Effector CD4-positive, alpha-beta T cell (primary cell): ENCODE results near the gene NEK4.
"Not testable (repeated sequence)": the region's sequence is repeated elsewhere in the genome, so short reads cannot be mapped to it uniquely, and the experiment has no call there.

Experiments used
- DNase-seq: peaks from one replicate; pipeline ENCODE4 v3.0.0-alpha.2; 2020

The NEK4 gene

DNA sequence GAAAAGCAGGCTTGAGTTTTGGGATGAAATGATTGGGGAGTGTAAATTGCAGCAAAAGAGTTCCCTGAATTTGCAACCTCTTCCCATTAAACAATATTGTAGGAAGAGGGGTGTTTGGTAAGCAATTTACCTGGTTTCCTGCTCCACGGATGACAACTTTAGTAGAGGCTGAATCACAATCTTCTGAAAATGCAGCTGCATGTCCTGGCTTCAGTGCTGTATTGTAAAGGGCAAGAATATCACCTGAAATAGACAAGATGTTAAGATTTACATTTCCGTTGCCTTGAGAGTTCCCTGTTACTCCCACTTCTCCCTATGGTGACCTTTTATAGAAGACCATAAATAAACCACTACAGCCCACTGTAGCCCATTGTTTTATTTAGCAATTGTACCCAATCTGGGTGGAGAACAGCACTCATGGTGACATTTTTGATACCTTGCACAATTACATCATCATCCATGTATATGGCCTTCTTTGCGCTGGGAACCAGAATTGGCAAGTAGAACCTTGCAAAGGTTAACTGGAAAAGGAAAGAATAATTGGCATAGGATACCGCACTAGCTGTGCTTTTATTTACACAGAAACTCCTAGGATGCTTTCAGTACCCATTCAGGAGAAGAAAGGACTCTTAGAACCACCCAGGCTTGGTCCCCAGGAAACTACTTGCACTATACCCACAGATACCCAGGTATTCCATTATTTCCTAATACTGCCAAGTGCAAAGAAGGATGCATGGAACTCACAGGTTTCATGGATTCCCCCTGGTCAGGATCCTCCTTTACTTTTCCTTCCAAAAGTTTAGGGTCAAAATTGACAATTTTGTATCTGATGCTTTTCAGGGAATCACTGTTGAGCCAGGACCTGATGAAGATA is 74.7 kb downstream of the NEK4 start:
- DNase-seq: no peak

DNA sequence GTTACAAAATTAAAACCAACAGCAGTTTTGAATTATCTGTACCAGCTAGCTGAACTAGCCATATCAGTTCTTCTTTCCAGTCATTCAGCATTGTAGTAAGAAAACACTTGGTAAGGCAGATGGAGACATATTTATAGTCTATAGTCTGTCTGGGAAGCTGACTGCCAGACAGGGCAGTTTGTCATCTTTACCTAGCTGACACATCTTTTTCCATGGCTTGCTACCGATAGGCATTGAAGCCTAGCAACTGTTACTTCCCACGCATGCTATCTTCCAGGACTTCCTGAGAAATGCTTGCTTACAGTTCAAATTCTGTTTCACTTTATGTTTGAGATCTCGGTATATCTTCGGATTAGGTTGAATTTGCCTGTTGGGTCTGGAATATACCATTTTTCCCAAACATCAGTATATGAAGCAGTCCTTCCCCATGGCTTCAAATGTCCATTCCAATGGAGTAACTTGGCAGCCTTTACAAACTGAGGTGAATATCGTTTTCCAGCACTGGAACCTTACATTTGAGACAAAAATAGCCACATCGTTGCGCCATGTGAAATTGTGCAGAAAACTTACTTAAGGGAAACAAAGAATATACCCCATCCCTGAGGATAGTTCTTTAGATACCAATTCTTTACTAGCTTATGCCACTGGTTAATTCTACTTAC is 76.1 kb downstream of the NEK4 start:
- DNase-seq: no peak

DNA sequence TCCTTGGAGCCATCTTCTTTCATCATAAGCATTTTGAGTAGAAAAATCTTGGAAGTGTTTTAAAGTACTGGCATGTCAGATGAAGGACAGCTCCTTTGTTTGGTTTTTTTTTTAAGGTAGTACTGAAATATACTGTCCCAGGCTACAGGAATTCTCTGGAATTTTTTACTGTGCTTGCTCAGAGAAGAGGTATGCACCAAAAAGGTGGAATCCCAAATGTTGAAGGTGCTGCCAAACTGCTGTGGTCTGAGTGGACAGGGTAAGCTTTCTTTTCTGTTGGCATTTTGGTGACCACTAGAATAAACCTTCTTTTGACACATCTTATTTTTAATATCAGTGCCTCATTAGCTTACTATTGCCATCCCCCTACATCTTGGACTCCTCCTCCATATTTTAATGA is 77.7 kb downstream of the NEK4 start:
- DNase-seq: no peak

DNA sequence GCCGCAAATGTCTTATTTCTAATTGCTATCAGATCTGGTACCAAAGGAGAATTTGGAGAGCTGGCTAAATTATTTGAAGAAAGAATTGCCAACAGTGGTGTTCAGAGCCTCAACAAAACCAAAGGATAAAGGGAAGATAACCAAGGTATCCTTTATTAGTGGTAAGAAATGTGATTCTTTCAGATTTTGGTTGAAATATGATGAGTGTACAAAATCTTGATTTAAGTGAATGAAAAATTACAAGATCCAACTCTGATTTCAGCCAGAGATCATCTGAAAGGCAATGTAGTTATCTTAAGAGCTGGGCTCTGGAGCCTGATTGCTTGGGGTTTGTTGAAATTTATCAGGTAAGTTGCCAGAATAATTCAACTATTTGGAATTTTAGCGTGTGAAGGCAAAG is 80.2 kb downstream of the NEK4 start:
- no peak for DNase-seq

DNA sequence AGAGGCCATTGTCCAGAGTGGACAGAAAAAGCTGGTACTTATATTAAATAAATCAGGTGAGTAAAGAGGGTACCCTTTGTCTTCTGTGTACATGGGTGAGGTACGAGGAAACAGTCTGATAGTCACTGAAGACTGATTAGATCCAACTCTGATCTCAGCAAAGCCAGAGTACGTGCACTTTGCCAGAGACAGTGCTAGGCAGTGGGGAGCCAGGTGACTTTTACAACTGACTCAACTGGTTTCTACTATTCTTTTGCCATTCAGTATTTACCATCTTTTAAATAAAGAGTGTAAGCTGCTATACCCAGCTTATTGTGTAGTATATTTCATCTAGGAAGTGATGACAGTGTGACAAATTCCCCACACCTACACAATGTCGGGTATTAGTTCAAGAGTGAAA is 81.6 kb downstream of the NEK4 start:
- DNase-seq: no peak

DNA sequence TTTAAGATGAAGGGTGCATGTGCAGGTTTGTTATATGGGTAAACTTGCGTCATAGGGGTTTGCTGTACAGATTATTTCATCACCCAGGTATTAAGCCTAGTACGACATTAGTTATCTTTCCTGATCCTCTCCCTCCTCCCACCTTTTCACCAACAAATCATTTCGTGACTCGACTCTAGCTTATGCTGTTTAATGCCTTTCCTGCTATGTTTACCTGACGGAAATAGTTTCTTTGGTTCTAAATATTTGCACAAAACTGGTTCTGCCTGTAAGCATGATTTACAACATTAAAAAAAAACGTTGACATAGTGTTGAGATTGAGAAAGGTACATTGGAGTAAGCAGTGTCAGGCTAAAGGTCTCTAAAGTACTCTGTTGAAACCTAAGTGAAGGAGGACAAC is 82.5 kb downstream of the NEK4 start:
- DNase-seq: no peak

DNA sequence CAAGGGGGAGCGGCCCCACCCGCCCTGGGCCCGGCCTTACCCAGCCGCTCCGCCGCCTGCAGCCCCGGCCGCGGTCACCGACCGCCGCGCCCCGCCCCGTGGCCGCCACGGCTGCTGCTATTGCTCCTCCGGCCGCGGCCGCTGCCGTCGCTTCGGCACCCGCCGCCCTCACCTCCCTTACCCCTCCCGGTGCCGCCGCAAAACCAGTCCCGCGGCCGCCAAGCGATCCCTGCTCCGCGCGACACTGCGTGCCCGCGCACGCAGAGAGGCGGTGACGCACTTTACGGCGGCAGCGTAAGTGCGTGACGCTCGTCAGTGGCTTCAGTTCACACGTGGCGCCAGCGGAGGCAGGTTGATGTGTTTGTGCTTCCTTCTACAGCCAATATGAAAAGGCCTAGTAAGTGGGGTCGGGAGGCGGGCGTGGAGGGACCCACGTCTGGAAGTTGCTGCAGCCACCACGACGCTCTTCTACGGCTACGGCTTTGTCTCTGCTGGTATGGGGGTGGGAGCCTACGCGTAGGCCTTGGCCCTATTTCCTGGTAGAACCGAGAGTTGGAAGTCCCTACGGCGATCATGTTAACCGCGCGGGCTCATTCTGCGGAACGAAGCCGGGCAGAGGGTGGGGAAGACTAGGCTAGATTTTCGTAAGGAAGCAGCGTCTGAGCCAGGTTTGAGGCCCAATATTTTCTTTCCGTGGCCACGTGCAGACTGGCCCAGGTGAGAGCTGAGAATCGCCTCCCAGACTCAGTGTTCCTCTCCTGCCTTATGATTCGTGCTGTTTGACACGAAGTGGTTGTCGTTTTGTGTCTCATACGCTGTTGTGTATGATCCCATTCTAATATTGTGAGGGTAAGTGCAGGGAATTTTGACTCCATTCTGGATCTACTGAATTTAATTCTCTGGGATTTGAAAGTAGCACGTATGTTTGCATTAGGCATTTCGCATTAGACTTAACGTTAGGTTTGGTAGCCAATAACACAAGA is 84.7 kb downstream of the NEK4 start, which contains the start of the genes GNL3 and PBRM1:
Gene GNL3 (plus strand): TSS at position 324 of the 983 bp plus-strand sequence. CDS start 61 bp downstream, at position 385.
Gene PBRM1 (minus strand): TSS at position 205 of the 983 bp plus-strand sequence.
- peak; percentile 90 for DNase-seq

DNA sequence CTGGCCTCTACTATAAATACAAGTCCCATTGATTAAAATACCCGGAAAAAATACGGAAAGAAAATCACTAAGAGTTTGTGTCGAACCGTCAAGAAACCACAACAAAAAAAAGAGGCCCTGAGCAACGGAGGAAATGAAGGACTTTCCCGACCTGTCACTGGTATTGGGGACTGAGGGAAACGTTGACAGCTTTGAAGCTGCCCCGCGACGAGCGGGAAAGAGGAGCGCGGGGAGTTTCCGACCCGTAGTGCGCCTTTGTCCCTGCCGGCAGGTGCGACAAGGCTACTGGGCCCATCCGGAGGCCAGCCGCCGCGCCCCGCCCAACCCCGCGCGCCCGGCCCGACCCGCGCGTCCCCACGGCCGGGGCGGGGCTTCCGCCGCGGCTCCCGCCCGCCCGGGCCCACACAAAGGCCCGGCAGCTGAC is 85.4 kb downstream of the NEK4 start:
- peak; percentile 74 for DNase-seq

DNA sequence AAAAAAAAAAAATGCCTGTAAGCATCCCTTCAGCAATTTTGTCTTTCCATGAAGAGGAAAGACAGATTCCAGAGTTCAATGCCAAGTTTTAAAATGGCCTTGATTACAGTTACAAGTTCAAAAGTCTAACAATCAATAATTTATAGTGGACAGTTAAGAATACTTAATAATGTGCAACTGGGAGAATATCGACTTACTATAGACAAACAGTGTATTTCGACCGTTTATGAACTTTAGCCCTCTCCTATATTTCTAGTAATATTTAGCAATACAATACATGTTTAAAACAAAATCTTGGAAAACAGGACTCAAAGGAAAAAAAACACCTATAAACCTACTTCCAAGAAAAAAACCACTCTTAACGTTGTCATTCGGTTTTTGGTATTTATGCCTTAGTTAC is 86.6 kb downstream of the NEK4 start:
- no peak for DNase-seq

DNA sequence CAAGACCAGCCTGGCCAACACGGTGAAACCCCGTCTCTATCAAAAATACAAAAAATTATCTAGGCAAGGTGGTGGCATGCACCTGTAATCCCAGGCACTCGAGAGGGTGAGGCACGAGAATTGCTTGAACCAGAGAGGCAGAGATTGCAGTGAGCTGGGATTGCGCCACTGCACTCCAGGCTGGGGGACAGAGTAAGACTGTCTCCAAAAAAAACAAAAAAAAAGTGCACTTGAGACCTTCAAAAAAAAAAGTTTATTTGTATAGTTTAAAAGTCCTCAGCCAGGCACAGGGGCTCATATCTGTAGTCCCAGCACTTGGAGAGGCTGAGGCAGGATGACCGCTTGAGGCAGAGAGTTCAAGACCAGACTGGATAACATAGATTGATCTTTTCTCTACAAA is 87.1 kb downstream of the NEK4 start:
- no peak for DNase-seq

DNA sequence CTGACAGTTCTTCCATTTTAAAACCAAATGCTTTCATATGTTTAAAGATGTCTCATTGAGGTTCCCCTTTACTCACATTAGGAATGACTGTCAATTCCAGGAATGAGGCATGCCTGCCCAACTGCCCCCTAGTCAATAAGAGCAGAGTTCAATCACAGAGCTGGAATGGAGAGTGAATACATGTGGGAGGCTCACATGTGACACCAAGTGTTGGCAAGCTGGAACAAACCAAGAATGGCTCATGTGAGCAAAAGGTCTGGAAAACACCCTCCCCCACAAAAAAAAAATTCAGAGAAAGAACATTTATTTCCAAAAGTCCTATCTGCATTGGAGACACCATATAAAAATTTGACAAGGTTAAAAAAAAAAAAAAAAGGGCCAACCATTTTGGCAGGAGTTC is 88.7 kb downstream of the NEK4 start:
- DNase-seq: no peak

DNA sequence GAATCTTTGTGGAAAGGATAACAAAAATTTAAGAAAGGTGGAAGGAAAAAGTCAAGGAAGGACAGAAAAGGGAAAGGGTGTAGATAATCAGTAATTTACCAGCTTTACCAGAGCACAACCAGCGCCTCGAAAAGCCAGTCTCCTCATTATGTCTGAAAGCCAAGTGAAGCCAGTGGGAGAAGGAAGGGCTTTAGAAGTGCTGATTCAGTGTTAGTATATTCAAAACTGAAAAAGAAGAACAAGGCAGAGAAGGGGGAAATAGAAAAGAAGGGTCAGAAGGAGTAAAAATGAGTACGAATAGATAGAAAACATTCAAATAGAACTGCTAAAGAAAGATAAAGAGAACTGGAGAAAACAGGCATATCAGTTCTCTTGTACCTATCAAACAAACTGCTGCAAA is 89.1 kb downstream of the NEK4 start:
- no peak for DNase-seq

DNA sequence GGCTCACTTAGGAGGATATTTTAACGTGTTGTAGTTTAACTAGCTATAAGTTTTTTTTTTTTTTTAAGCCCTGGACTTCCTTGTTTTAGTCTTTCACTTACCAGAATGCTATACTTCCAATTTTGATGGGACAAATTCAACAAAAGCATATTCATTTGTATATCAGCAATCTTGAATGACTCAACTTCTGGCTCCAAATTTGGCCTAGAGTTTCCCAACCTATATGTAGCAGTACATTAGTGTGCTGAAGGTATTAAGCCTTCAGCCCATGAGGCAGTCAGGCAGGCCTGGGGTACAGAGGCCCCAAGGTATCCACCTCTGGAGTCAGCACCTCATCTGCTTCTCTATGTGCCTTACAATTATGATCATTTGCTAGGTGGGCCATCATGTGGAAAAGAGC is 90.9 kb downstream of the NEK4 start:
- DNase-seq: no peak

DNA sequence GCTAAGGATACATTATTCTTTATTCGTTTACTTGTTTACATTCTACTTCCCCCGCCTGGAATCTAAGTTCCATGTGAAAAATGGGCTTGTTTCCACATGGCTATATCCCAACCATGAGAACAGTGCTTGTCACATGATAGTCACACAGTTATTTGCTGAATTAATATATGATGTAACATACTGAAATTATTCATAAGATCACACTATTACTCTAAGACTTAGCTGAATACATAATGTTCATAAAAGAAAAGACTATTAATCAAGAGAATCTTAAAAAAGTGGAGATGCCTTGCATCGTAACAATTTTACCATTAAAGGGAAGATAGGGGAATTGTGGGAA is 91.6 kb downstream of the NEK4 start:
- DNase-seq: no peak

DNA sequence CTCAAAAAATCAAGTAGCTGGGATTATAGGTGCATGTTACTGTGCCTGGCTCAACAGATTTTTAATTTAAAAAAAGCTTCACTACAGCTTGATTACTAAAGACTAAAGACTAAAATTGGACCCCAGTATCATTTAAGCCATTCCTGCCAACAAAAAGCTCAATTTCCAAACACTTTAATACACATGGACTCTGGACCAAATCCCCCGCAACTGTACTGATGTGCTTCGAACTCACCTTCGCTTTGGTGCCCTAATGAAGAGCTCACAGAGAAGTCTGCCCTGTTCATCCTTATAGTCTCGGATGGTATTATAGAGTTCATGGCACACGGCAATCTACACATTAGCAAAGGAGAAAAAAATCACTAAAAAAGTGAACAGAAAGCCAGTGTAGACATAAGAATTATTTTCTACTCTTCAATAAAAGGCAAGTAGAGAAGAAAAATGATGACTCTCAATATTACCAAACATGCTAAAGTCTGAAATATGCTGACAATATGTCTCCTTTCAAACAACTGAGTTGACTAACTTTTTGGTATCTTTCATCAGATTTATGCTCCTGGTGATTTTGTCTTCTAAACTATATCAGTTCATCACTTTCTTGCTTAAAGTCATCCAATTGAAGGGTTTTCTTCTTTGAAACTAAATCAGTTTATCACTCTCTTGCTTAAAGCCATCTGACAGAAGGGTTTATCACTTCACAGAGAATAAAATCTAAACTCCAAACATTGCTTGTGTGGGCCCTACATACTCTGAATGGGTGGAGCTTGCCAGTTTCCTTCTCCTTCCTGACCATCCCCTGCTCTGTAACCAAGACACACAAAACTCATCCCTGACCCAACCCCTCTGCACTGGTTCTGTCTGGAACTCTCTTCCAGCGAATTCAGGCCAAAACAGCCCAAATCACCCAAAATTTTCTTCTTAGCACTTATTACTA is 92.2 kb downstream of the NEK4 start:
- no peak for DNase-seq

DNA sequence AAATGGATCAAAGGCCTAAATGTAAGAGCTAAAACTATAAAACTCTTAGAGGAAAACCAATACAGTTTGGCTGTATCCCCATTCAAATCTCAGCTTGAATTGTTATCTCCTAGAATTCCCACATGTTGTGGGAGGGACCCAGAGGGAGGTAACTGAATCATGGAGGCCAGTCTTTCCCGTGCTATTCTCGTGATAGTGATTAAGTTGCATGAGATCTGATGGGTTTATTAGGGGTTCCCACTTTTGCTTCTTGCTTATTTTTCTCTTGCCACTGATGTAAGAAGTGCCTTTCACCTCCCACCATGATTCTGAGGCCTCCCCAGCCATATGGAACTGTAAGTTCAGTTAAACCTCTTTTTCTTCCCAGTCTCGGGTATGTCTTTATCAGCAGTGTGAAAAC is 94.5 kb downstream of the NEK4 start:
- DNase-seq: not testable (repeated sequence)

DNA sequence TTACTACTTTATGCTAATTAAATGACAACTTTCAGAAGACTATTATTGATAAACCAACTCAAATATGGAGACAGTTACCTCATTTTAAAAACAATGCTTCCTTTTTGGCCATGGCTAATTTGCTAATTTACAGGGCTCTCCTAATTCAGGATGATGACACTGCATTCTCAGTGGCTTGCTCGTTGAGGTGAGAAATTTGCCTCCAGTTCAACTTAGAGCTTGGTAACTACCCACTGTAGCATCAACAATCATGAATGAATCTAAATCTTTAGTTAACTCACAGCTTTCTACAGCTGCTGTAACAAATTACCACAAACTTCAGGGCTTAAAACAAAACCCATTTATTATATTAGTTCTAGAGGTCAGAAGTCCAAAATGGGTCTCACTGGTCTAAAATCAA is 99.1 kb downstream of the NEK4 start:
- no peak for DNase-seq

DNA sequence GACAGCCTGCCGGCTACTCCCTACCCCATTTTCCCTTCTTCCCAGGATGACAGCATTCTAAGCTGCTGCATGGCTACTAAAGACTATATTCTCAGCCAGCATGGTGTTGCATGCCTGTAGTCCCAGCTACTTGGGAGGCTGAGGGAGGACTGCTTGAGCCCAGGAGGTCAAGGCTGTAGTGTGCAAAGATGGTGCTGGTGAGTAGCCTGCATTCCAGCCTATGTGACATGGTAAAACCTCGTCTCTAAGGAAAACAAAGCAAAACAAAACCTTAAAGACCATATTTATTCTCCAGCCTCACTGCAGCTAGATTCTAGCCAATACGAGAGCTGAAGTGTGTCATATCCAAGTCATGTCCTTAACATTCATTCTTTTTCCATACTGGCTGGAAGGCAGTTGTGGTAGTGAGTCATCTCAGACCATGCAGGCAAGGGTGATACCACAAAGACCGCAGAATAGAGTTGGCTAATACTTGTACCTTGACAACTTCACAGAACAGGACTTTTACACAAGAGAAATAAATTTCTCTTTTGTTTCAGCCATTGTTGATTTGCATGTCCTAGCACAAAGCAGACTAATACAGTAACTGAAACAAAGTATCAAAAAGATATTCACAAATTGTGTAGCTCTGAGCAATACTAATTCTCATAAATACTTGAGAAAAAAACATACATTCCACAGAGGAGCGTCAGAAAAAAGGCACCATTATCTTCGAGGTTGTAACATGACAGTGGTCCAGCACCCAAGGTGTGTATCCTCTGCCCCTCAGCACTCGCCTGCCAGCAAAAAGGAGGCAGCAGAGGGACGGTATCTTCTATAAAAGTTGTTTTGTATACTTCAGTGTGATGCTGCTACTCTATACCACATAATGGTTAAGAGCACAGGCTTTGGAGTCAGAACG is 99.9 kb downstream of the NEK4 start:
- peak; percentile 8 for DNase-seq

DNA sequence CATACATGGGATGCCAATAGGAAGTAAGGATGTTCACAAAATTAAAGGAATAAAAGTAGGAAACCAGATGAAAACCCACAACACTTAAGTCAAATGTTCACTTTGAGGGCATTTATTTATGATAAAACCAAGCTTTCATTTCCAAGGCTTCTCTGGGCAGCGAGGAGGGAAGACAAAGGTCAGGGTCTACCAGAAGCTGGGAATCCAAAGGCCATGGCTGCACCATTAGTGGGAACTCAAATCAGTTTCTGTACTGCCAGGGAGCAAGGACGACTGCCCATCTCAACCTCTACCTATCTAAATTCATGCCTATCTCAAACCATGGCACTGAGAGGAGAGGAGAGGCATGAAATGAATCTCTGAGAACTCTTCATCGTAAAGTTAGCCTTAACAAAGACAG is 107.6 kb downstream of the NEK4 start:
- no peak for DNase-seq

DNA sequence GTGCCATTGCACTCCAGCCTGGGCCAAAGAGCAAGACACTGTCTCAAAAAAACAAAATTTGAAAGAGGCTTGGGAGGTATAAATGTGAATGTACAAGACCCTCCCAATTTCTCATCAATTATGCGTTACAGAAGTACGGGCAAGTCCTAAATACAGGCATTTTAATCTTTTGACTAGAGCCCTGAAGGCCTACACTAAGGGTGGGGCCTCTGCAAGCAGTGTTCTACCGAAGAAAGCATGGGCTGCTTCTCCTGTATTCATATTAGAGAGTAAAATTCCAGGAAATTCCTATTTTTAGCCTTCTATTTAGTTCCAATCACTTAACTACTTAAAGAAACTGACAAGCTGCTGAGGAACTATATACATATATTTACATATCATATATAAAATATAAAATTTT is 110.7 kb downstream of the NEK4 start:
- no peak for DNase-seq
